GM23338 (cell line): ENCODE measurements around the gene RPLP1. TPM values are rescaled to one million over a fixed set of nuclear protein-coding genes. Genes with fewer than 3 reads are reported as not detected.

Source experiments
- ATAC-seq: fragments of 200-7000 bp; cut with Tn5 transposase; 3 replicates; pipeline ENCODE4 v1.9.1; 2020
- DNase-seq: peaks from one replicate; pipeline ENCODE4 v3.0.0-alpha.2; 2015; ENCODE audit warnings: low spot score
- H2AFZ ChIP-seq: fragments of 200-600 bp; sonication (generic); 2 replicates; pipeline ENCODE4 v1.8.0; 2016; ENCODE audit warnings: antibody characterized with exemption, mild to moderate bottlenecking, moderate library complexity
- H3F3A ChIP-seq: fragments of 200-600 bp; sonication (generic); replicated peaks from 2 replicates; pipeline ENCODE4 v1.8.0; 2017; ENCODE audit warnings: antibody characterized with exemption, mixed run types, low read depth
- H3K27ac ChIP-seq: fragments of 200-600 bp; sonication (generic); 2 replicates; pipeline ENCODE4 v1.6.1; 2016; ENCODE audit warnings: low read depth
- H3K27me3 ChIP-seq: fragments of 200-600 bp; sonication (generic); 2 replicates; pipeline ENCODE4 v1.8.0; 2016; ENCODE audit warnings: mild to moderate bottlenecking, mixed run types, moderate library complexity; ENCODE audit not compliant: insufficient read depth
- H3K36me3 ChIP-seq: fragments of 200-600 bp; sonication (generic); 2 replicates; pipeline ENCODE4 v1.8.0; 2016; ENCODE audit warnings: mild to moderate bottlenecking; ENCODE audit not compliant: insufficient read depth
- H3K4me1 ChIP-seq: fragments of 200-600 bp; sonication (generic); 2 replicates; pipeline ENCODE4 v1.8.0; 2016; ENCODE audit warnings: mild to moderate bottlenecking, moderate library complexity; ENCODE audit not compliant: insufficient read depth
- H3K4me2 ChIP-seq: fragments of 200-600 bp; sonication (generic); 2 replicates; pipeline ENCODE4 v1.7.1; 2017; ENCODE audit warnings: mixed run types
- H3K4me3 ChIP-seq: fragments of 200-600 bp; sonication (generic); 2 replicates; pipeline ENCODE4 v1.6.1; 2016; ENCODE audit warnings: mixed run types
- H3K79me2 ChIP-seq: fragments of 200-600 bp; sonication (generic); replicated peaks from 2 replicates; pipeline ENCODE4 v1.8.0; 2017; ENCODE audit warnings: mild to moderate bottlenecking; ENCODE audit not compliant: insufficient read depth
- H3K9me2 ChIP-seq: fragments of 200-600 bp; sonication (generic); 2 replicates; pipeline ENCODE4 v1.8.0; 2017; ENCODE audit not compliant: insufficient read depth
- H4K20me1 ChIP-seq: fragments of 200-600 bp; sonication (generic); replicated peaks from 2 replicates; pipeline ENCODE4 v1.8.0; 2017; ENCODE audit warnings: mild to moderate bottlenecking; ENCODE audit not compliant: insufficient read depth
- H3K27ac Mint-ChIP-seq: 2 replicates; pipeline ENCODE4 v1.8.0; 2020; ENCODE audit warnings: inconsistent platforms, mild to moderate bottlenecking, moderate library complexity, mixed read lengths
- H3K27me3 Mint-ChIP-seq: 3 replicates; pipeline ENCODE4 v1.8.0; 2022; ENCODE audit warnings: low read depth, mild to moderate bottlenecking, moderate library complexity, mixed read lengths, inconsistent platforms; ENCODE audit not compliant: insufficient read depth, poor library complexity
- H3K36me3 Mint-ChIP-seq: 3 replicates; pipeline ENCODE4 v1.8.0; 2021; ENCODE audit warnings: low read depth, mild to moderate bottlenecking, inconsistent platforms, moderate library complexity, mixed read lengths
- H3K4me1 Mint-ChIP-seq: 3 replicates; pipeline ENCODE4 v1.8.0; 2020; ENCODE audit warnings: mild to moderate bottlenecking, inconsistent platforms, mixed read lengths
- H3K4me3 Mint-ChIP-seq: 3 replicates; pipeline ENCODE4 v1.8.0; 2021; ENCODE audit warnings: moderate library complexity, mild to moderate bottlenecking, inconsistent platforms, mixed read lengths
- H3K9me3 Mint-ChIP-seq: 3 replicates; pipeline ENCODE4 v1.8.0; 2020; ENCODE audit warnings: moderate library complexity, mild to moderate bottlenecking, inconsistent platforms, mixed read lengths
- CREB1 ChIP-seq: fragments of 250-450 bp; sonication (Bioruptor Pico); IDR thresholded peaks from 2 replicates; pipeline ENCODE4 v1.5.0; 2020; ENCODE audit warnings: low read depth, mild to moderate bottlenecking, moderate library complexity
- EZH2 ChIP-seq: fragments of 200-600 bp; sonication (generic); IDR thresholded peaks from one replicate; pipeline ENCODE4 v1.8.0; 2017; ENCODE audit warnings: antibody characterized with exemption, mild to moderate bottlenecking, low read depth; ENCODE audit not compliant: unreplicated experiment
- EZH2phosphoT487 ChIP-seq: fragments of 200-600 bp; sonication (generic); IDR thresholded peaks from one replicate; pipeline ENCODE4 v1.8.1; 2018; ENCODE audit warnings: antibody characterized with exemption; ENCODE audit not compliant: unreplicated experiment
- JUNB ChIP-seq: IDR thresholded peaks from one replicate; pipeline ENCODE4 v1.6.1; 2016; ENCODE audit warnings: antibody characterized with exemption; ENCODE audit not compliant: unreplicated experiment
- NANOG ChIP-seq: IDR thresholded peaks from 2 replicates; pipeline ENCODE4 v1.6.1; 2016; ENCODE audit warnings: antibody characterized with exemption, borderline replicate concordance
- POLR2AphosphoS5 ChIP-seq: IDR thresholded peaks from 2 replicates; pipeline ENCODE4 v1.6.1; 2016; ENCODE audit warnings: antibody characterized with exemption, low read depth
- STAT1 ChIP-seq: IDR thresholded peaks from one replicate; pipeline ENCODE4 v1.6.1; 2016; ENCODE audit warnings: antibody characterized with exemption; ENCODE audit not compliant: unreplicated experiment
- ZNF114 ChIP-seq: fragments of 250-450 bp; sonication (Bioruptor Pico); IDR thresholded peaks from 2 replicates; pipeline ENCODE4 v1.5.0; 2020; ENCODE audit warnings: mild to moderate bottlenecking, moderate library complexity
- ZNF331 ChIP-seq: fragments of 250-450 bp; sonication (Bioruptor Pico); IDR thresholded peaks from 2 replicates; pipeline ENCODE4 v1.5.0; 2020; ENCODE audit warnings: low read depth, mild to moderate bottlenecking, moderate library complexity
- polyA plus RNA-seq: library from polyadenylated mRNA; unstranded; fragments of >200 nt; fragmentation: Nextera tagmentation; extraction: Ambion mirVana; gene quantifications from 2 replicates; pipeline ENCODE4 v1.2.1, GENCODE V29; 2016
- total RNA-seq: library from RNA; depleted of rRNA; stranded (reverse); fragments of >200 nt; shearing (Covaris generic); gene quantifications from 2 replicates; pipeline ENCODE4 v1.2.3, GENCODE V29; 2014
- TF ChIP-seq, protein P1 (sequence below): IDR thresholded peaks from one replicate; pipeline ENCODE4 v1.6.1; 2018; ENCODE audit warnings: antibody characterized with exemption; ENCODE audit not compliant: unreplicated experiment
- TF ChIP-seq, protein P2 (sequence below), 2 experiments: fragments of 200-600 bp in 1 of 2; sonication (generic) in 1 of 2; conservative IDR thresholded peaks; 2 replicates each; pipeline versions ENCODE4 v1.5.1 to v1.6.1; 2016 to 2017; ENCODE audit warnings: antibody characterized with exemption in 2 of 2, low read depth in 2 of 2, mild to moderate bottlenecking in 2 of 2, moderate library complexity in 1 of 2
- TF ChIP-seq, protein P3 (sequence below): IDR thresholded peaks from 2 replicates; pipeline ENCODE4 v1.6.1; 2016; ENCODE audit warnings: antibody characterized with exemption

RPLP1 gene
- total and polyA plus RNA-seq, 2 experiments from 2014 or later, result 283 to 3,258 TPM

DNA sequence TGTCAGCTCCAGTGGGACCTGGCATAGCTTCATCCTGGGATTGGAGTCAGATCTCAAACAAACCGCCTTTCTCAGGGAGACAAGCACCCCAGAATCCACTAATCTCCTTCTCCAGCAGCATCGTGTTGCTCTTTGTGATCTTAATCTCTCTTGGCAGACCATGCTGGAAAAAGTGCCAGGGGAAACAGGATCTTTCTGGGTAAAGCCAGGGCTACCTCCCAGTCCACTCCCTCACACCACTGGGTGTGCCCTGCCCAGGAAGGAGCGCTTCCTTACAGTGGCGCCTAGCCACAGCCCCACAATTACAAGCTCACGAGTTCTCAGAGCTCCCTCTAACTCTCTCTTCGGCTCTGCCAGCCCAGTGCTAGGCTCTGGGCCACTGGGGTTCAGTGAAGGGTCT, 32.2 kb downstream of the RPLP1 start (continued):
- TF ChIP-seq, protein P1, sequence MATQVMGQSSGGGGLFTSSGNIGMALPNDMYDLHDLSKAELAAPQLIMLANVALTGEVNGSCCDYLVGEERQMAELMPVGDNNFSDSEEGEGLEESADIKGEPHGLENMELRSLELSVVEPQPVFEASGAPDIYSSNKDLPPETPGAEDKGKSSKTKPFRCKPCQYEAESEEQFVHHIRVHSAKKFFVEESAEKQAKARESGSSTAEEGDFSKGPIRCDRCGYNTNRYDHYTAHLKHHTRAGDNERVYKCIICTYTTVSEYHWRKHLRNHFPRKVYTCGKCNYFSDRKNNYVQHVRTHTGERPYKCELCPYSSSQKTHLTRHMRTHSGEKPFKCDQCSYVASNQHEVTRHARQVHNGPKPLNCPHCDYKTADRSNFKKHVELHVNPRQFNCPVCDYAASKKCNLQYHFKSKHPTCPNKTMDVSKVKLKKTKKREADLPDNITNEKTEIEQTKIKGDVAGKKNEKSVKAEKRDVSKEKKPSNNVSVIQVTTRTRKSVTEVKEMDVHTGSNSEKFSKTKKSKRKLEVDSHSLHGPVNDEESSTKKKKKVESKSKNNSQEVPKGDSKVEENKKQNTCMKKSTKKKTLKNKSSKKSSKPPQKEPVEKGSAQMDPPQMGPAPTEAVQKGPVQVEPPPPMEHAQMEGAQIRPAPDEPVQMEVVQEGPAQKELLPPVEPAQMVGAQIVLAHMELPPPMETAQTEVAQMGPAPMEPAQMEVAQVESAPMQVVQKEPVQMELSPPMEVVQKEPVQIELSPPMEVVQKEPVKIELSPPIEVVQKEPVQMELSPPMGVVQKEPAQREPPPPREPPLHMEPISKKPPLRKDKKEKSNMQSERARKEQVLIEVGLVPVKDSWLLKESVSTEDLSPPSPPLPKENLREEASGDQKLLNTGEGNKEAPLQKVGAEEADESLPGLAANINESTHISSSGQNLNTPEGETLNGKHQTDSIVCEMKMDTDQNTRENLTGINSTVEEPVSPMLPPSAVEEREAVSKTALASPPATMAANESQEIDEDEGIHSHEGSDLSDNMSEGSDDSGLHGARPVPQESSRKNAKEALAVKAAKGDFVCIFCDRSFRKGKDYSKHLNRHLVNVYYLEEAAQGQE, result no peak
- TF ChIP-seq, protein P2, sequence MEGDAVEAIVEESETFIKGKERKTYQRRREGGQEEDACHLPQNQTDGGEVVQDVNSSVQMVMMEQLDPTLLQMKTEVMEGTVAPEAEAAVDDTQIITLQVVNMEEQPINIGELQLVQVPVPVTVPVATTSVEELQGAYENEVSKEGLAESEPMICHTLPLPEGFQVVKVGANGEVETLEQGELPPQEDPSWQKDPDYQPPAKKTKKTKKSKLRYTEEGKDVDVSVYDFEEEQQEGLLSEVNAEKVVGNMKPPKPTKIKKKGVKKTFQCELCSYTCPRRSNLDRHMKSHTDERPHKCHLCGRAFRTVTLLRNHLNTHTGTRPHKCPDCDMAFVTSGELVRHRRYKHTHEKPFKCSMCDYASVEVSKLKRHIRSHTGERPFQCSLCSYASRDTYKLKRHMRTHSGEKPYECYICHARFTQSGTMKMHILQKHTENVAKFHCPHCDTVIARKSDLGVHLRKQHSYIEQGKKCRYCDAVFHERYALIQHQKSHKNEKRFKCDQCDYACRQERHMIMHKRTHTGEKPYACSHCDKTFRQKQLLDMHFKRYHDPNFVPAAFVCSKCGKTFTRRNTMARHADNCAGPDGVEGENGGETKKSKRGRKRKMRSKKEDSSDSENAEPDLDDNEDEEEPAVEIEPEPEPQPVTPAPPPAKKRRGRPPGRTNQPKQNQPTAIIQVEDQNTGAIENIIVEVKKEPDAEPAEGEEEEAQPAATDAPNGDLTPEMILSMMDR (conservative IDR thresholded peaks at IDR 0.05; ENCODE audit: low read depth in 2 of 2), result no peak
- TF ChIP-seq ZNF114 (CRISPR knock-in tag) (no peak), STAT1 (no peak), NANOG (no peak), EZH2phosphoT487 (no peak), JUNB (no peak), POLR2AphosphoS5 (no peak), ZNF331 (CRISPR knock-in tag) (no peak)
- TF ChIP-seq, protein P3, sequence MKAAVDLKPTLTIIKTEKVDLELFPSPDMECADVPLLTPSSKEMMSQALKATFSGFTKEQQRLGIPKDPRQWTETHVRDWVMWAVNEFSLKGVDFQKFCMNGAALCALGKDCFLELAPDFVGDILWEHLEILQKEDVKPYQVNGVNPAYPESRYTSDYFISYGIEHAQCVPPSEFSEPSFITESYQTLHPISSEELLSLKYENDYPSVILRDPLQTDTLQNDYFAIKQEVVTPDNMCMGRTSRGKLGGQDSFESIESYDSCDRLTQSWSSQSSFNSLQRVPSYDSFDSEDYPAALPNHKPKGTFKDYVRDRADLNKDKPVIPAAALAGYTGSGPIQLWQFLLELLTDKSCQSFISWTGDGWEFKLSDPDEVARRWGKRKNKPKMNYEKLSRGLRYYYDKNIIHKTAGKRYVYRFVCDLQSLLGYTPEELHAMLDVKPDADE, result no peak

DNA sequence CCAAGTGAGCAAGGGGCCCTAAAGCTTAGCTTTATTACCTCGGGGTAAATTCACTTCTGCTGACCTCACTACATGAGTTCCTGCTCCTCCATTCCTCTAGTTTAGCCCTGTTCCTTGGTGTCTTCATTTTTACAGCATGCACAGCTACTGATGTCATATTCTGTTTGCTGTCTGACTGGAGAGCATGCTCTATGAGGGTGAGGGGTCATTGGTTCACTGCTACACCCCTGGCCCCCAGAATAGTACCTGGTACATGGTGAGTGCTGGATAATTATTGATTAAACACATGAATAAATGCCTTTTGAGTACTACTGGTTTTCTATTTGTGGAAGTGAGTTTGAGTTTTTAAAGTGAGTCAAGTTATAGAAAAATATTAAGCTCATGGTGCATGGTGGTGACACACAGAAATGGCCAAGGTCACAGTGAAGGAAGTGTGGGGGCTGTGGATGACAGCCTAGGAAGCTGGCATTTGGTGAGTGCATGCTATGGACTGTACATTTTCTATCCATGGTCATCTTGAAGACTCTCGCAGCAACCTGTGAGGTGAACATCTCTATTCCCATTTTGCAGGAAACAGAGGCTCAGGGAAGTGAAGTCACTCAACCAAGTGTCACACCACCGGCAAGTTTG, 34.0 kb downstream of the RPLP1 start:
- Histone ChIP-seq H3F3A (no peaks in the 10 kb centered on the region), H3K4me3 (no peak overlapping the region), H4K20me1 (no peaks in the 10 kb centered on the region), H3K79me2 (no peaks in the 10 kb centered on the region), H2AFZ (no peak overlapping the region), H3K27me3 (no peaks in the 10 kb centered on the region), H3K9me2 (no peaks in the 10 kb centered on the region), H3K27ac (no peak overlapping the region), H3K36me3 (no peaks in the 10 kb centered on the region), H3K4me1 (no peaks in the 10 kb centered on the region), H3K4me2 (no peak overlapping the region)
- Mint-ChIP-seq H3K4me1 (no peaks in the 10 kb centered on the region; the same call in 2 of the 3 replicates), H3K27ac (no peak overlapping the region), H3K36me3 (peaks cover 2% of the 10 kb centered on the region; the same call in 1 of the 3 replicates), H3K4me3 (no peak overlapping the region), H3K27me3 (peaks cover 11% of the 10 kb centered on the region), H3K9me3 (peaks cover 6% of the 10 kb centered on the region)
- DNase-seq, result no peak
- ATAC-seq, result no peak
- TF ChIP-seq ZNF331 (CRISPR knock-in tag) (no peak), CREB1 (CRISPR knock-in tag) (no peak), EZH2 (no peak), ZNF114 (CRISPR knock-in tag) (no peak)
- TF ChIP-seq, protein P1, result no peak
- TF ChIP-seq, protein P2 (conservative IDR thresholded peaks at IDR 0.05; ENCODE audit: low read depth in 2 of 2), result no peak
